ENCODE results near the gene GPSM1.

DNA sequence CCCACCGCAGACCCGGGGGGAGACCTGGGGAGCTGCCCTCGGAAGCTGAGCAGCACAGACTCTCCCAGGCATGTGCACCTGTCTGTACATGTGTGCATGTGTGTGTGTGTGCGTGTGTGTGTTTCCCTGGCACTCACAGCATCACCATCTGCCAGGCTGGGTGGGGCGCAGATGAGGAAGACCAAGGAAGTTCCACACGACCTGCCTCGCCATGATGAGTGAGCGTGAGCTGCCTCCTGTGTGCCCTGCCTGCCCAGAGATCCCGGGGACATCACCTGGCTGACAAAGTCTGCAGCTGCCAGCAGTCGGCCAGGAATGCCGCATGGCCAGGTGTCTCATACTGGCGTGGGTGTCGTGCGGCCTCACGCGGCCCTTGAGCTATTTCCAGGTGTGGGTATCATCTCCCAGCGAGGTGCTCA, 4.0 kb upstream of the GPSM1 start:
- TF ChIP-seq, protein P1, sequence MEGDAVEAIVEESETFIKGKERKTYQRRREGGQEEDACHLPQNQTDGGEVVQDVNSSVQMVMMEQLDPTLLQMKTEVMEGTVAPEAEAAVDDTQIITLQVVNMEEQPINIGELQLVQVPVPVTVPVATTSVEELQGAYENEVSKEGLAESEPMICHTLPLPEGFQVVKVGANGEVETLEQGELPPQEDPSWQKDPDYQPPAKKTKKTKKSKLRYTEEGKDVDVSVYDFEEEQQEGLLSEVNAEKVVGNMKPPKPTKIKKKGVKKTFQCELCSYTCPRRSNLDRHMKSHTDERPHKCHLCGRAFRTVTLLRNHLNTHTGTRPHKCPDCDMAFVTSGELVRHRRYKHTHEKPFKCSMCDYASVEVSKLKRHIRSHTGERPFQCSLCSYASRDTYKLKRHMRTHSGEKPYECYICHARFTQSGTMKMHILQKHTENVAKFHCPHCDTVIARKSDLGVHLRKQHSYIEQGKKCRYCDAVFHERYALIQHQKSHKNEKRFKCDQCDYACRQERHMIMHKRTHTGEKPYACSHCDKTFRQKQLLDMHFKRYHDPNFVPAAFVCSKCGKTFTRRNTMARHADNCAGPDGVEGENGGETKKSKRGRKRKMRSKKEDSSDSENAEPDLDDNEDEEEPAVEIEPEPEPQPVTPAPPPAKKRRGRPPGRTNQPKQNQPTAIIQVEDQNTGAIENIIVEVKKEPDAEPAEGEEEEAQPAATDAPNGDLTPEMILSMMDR (IDR thresholded peaks at IDR 0.05): no peak
- TF ChIP-seq POLR2A (IDR thresholded peaks at IDR 0.05): no peak
